T47D (cell line): ENCODE results near the gene TTLL8.

ENCODE experiments used
- DNase-seq, 2 experiments: peaks; one replicate each; pipeline versions ENCODE4 v3.0.0 to v3.0.0-alpha.2; 2011 to 2012; ENCODE audit warnings: low read depth in 1 of 2, low spot score in 1 of 2
- JUND ChIP-seq: IDR thresholded peaks from 2 replicates; pipeline ENCODE4 v1.6.1; 2012; ENCODE audit warnings: low read depth
- in situ Hi-C: cut with HindIII; loops from 2 replicates; pipeline ENCODE4 v1.10.0; 2016; ENCODE audit warnings: low sequenced_read_pairs, low pct_unique_long_range_greater_than_20kb

TTLL8 gene

DNA sequence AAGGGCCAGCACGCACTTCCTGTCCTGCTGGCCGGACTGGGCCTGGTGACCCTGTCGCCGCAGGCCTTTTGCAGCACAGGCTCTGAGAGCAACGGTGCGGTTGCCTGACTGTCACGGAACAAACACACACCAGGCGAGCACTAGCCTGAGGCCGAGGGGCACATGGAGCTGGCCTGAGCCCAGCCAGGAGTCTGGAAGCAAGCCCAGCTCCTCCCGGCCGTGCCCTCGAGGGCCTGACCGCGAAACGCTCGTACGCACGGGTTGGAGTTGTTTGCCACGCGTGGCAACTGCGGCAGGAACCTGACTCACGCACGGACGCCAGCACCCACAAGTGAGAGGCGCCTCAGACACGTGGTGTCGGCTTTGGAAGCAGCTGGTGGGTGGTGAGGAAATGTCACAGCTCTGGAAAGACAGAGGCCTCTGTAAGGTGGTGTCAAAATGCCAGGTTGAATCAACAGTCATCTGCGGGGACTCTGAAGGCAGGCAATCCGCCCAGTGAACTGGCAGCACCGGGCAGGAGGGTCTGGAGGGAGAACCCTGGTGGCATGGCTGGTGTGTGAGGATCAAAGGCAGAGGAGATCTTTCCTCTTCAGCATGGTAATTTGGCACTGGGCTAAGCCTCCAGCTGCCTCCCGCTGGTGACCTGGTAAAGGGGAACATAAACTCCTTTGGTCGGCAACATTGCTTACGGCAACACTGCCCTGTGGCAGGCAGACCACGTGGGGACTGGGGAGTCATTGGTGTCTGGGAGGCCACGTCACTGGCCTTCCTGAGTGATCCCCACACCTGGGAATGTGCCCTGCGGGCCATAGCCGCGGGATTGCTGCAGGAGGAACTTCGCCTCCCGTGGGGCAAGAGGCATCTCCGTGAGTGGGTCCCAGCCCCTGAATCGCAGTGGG is 30.2 kb downstream of the TTLL8 start:
- no peak for TF ChIP-seq JUND
- peak; percentile 72 to 91 for DNase-seq
- in situ Hi-C loops = no loop called here

DNA sequence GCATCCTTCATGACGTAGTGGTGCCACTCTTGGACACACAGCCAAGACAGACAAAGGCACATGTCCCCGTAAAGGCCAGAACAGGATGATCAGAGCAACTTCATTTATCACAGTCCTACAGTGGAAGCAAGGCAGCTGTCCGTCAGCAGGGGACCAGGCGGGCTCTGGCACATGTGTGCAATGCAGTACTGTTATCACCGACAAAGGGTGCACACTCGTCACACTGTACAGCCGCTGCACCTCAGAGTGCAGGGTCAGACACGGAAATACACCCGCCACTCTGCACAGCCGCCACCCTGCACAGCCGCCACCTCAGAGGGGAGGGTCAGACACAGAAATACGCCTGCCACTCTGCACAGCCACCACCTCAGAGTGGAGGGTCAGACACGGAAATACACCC is 32.1 kb downstream of the TTLL8 start:
- TF ChIP-seq JUND = no peak
- no peak for DNase-seq
- in situ Hi-C loops = no loop called here

DNA sequence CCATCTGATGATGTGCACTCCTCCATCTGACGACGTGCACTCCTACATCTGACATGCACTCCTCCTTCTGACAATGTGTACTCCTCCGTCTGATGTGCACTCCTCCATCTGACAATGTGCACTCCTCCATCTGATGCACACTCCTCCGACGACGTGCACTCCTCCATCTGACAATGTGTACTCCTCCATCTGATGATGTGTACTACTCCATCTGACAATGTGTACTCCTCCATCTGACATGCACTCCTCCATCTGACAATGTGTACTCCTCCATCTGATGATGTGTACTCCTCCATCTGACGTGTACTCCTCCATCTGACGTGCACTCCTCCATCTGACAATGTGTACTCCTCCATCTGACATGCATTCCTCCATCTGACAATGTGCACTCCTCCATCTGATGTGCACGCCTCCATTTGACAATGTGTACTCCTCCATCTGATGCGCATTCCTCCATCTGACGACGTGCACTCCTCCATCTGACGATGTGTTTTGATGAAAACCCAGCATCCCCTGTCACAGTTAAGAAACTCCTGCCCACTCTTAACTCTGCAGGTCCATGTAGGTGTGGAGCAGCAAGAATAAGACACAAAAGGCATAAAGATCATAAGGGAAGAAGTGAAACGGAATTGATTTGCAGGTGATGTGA is 35.8 kb downstream of the TTLL8 start:
- DNase-seq = no peak
- no peak for TF ChIP-seq JUND
- in situ Hi-C loops = no loop called here

DNA sequence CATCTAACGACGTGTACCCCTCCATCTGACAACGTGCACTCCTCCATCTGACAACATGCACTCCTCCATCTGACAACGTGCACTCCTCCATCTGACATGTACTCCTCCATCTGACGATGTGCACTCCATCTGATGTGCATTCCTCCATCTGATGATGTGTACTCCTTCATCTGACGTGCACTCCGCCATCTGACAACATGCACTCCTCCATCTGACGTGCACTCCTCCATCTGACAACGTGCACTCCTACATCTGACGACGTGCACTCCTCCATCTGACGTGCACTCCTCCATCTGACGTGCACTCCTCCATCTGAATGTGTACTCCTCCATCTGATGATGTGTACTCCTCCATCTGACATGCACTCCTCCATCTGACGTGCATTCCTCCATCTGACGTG is 37.5 kb downstream of the TTLL8 start:
- no peak for DNase-seq
- in situ Hi-C loops = no loop called here
- no peak for TF ChIP-seq JUND

DNA sequence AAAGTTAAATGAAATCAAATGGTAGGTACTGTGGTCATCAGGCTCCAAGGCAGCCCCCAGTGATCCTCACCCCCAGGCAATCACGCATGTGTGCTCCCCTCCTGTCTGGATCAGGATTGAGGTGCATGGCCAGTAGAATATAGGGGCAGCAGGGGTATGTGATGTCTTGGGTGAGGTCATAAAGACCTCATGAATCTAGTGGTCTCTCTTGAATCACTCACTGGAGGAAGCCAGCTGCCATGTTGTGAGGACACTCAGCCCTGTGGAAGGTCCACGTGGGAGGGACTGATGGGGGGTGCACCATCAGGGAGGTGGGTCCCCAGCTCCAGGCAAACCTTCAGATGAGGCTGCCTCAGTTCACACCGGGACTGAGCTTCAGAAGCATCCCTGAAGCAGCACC is 38.8 kb downstream of the TTLL8 start:
- TF ChIP-seq JUND = no peak
- in situ Hi-C loops = no loop called here
- no peak for DNase-seq

DNA sequence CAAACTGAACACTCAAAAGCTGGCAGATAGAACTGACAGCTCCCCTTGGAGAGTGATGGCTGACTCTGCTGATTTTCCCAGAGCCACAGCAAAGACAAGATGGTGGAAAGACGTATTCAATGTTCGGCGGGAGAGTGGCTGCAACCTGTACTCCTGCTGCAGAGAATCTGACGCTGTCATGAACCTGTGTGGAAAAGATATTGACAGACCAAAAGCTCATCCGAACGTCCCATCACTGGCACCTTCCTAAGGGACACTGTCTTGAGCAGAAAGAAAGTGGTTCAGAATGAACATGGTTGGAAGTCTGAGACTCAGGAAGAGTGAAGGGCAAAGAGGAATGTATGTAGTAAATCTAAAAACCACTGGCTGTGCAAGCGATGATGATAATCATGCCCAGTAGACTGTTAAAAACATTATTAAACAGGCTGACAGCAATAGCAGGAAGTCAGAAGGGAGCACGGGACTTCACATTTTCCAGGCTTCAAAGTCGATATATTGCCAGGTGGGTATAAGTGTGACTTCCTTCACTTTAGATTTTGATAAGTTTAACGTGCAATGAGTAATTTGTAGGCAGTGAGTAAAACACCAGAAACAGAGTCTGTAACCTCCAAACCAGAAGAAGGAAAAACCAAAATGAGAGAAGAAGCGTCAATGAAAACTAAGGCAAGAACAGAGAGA is 39.4 kb downstream of the TTLL8 start:
- TF ChIP-seq JUND = no peak
- in situ Hi-C loops = no loop called here
- DNase-seq = no peak

DNA sequence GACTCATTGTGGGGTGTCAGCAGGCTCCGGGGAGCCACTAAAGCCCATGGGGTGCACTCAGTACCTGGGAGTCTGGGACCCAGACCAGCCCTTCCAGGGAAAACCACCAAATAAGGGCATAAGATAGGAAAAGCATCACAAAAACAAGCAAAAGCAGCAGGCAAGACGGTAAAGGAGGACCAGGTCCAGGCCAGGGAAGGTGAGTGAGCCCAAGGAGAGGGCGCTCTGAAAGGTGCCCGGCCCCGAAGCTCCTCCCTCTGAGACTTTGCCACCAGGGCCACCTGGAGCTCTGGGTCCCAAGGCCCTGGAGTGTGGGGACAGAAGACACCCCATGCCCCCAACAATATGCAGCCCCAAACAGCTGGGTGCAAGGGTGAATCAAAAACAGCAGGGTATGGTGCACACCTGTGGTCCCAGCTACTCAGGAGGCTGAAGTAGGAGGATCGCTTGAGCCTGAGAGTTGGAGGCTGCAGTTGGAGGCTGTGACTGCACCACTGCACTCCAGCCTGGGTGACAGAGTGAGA is 40.3 kb downstream of the TTLL8 start:
- in situ Hi-C loops = no loop called here
- no peak for TF ChIP-seq JUND
- no peak for DNase-seq

DNA sequence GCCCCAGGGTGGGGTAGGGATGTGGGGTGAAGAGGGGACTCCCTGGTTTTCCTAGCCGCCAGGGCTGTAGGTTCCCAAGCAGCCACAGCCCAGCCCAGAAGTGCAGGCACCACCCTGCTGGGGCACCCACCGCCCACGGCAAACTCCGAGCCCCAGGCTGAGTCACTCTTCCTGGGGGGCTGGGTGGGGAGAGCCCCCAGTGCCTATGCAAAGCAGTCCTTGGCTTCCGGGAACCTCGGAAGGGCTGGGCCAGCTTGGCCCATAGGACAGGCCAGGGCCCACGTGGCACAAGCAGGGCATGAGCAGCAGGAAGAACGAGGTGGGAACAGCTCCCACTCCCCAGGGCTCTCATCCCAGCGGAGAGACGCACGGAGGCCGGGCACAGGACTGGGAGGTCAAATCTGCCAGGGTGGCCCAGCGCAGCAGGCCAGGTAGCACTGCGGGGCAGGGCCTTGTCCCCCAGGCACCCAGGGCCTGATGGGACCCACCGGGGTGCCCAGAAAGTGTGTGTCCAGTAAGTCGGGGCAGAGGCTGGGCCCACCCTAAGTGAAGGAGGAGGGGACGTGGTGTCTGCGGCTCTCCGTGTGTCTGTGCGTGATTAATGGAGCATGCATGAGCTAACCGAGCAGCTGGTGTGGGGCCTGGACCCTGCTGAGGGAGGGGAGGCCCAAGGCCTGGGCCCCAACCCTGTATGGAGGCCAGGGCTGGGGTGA is 41.0 kb downstream of the TTLL8 start:
- no peak for TF ChIP-seq JUND
- no peak for DNase-seq
- in situ Hi-C loops = no loop called here

DNA sequence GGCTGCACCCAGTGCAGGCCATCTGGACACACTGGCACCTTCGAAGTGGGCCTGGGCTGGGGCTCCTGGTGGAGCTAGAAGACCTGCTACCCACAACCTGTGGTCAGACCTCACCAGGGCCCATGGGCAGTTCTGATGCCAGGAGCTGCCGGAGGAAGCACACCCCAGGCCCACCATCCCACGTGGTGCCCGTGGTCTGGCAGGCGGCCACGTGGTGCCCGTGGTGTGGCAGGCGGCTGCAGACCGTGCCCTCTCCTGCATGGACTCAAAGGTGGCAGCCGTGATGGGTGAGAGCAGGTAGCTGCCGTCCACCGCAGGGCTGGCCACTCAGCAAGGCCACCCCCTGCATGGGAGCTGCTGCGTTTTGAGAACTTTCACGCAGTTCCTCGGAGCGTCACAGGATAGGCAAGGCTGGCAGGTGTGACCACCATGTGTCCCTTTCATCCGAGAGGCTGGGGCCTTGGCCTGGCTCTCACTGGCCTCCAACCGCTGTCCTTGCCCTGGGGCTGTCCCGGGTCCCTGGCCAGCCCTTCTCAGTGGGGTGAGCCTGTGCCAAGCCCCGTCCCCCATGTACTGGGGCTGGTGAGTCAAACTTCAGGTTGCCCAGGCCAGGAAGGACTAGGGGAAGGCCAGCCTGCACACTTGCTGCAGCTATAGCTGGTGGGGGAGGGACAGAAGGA is 41.6 kb downstream of the TTLL8 start:
- DNase-seq = no peak
- TF ChIP-seq JUND = no peak
- in situ Hi-C loops = no loop called here

DNA sequence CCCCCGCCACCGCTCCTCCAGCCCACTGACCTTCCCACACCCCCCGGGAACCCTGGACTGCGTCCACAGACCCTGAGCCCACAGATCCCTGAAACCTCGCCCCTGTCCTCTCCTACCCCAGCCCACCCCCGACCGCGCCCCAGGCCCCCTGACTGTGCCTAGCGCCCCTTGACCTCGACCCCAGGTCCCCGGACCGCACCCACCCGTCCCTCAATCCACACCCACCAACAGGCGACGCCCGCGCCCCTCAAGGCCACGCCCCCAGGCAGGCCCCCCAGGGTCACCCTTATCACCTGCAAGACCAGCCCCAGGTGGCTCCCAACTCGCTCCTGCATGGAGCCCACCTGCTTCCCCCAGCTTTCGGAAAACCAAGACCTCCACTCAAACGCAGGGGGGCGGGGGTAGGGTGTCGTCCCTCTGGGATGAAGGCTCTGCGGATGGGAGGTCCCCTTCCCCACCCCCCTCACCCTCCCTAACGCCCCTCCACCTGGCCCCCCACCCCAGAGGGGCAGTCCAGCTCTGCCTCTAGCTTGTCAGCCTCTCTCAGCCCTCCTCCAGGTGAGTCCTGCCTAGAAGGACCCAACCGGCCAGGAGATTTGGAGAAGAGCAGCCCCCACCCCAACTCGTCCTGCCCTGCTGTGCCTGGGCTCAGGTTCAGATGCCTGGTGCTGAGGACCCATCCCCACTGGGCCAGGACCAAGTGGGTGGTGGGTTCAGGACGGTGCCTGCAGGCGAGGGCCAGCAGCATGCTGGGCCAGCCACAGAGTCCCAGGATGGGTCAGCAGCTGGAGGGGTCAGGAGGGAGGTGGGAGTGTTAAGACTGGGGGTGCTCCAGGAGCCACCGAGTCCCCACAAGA is 42.4 kb downstream of the TTLL8 start:
- in situ Hi-C loops = no loop called here
- DNase-seq = no peak
- TF ChIP-seq JUND = no peak
